NCI-H524 (cell line): ENCODE results near the gene IL1RL1.
"Not testable (repeated sequence)": the region's sequence is repeated elsewhere in the genome, so short reads cannot be mapped to it uniquely, and the experiment has no call there.

Experiments
- DNase-seq, 2 experiments: peaks; one replicate each; lab custom pipeline; 2025; lab: John Stamatoyannopoulos, UW

IL1RL1 gene

GRCh38 chr2:102291319-102292075, 19.9 kb upstream of the IL1RL1 start:
- DNase-seq = no peak

DNA sequence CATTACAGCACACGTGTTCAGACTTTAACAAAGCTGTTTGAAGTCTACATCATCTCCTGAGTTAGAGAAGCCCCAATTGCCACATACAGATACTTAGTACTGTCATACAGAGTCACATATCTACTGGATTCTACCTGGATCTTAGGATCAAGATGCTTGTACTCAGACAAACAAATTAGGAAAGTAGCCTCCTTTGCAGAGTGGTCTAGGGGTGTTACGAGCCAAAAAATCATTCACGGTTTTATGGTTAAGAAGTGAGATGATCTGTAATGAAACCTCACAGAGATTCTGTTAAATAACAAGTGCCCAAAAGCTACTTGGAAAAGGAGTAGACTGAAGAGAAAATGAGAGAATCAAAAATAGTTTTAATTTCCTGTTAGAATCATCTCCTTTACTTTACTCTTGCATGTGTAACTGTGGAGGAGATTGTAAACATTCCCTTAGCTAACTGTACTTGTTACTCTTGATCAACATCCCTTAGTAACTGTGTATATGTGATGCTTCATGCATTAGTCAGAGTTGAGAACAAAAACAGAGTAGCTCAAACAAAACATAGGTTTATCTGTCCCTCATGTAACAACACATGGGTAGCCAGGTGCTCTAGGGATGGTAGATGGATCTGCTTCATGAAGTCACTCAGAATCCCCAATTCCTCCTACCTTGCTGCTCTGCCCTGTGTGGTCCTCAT, 16.4 kb upstream of the IL1RL1 start:
- DNase-seq = no peak

DNA sequence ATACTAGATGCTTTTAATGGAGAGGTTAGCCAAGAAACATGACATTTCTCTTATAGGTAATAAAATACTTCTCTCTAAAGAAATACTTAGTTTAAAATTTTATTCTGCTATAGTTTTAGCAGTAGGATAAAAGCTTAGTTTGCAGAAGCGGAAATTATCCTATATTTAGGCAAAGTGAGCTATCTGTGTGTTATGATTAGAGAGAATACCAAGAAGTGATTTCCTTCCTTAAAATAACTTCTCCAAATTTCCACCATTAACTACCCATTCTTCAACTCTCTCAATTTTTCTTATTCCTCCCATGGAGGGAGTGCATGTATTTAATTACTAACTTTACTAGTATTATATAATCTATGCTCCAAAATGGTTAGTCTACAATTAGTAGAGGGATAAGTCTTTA, 15.8 kb upstream of the IL1RL1 start:
- DNase-seq = no peak

GRCh38 chr2:102296449-102296848, 14.9 kb upstream of the IL1RL1 start:
- DNase-seq = no peak

DNA sequence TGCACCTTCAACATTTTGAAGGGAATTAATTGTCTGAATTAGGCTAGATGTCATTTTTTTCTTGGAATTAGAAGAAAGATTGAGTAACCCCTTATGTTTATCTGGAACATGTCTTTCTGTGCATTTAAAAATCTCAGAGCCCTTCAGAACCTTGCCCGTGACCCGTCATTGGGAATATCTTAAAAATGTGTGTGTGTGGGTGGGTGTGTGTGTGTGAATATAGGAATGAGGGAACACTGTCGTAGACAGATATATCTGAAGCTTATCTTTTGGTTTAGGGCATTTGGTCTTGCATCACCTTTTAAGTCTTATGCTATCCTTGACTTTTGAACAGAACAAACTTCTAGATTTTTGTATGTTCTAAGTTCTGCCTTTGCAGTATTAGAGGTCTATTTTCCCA, 13.5 kb upstream of the IL1RL1 start:
- DNase-seq = no peak

GRCh38 chr2:102301867-102302362, 9.4 kb upstream of the IL1RL1 start:
- no peak for DNase-seq

DNA sequence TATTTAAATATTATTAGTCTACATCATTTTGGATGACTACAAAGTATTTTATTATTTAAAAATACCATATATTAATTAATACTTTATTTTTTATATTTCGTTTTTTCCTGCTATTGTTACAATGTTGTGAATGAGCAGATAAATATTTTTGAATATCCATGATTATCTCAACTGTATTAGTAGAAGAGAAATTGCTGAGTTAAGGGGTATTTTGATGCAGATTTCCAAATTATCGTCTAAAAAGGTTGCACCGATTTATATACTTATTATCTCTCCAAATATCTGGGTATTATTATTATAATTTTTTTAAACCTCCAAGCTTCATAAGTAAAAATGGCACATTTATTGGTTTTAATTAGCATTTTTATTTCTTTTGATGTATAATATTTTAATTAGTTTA, 8.9 kb upstream of the IL1RL1 start:
- no peak for DNase-seq

GRCh38 chr2:102303589-102303988, 7.8 kb upstream of the IL1RL1 start:
- no peak for DNase-seq

- no peak for DNase-seq
These were observed 7.1 kb upstream of the IL1RL1 start for GRCh38 chr2:102304268-102304667.

- DNase-seq = no peak
These were observed 6.4 kb upstream of the IL1RL1 start for GRCh38 chr2:102304711-102305611.

DNA sequence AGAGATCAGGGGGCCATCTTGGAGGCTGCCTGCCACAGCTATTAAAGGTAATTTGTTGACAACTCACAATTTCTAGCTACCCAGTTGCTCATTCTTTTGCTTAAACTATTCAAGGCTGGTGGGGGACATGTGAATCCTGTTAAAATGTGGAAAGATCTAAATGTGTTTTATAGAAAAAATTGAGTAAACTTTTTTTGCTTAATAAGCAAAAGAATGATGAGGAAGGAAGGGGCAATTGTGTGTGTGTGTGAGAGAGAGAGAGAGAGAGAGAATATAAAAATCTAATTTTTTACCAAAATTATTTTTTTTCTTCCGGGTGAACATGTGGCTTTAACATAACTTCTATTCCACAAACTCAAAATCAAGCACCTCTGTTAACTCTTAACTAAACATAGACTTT, 5.2 kb upstream of the IL1RL1 start:
- no peak for DNase-seq

- no peak for DNase-seq
These were observed 1.7 kb downstream of the IL1RL1 start for GRCh38 chr2:102313025-102313424.

DNA sequence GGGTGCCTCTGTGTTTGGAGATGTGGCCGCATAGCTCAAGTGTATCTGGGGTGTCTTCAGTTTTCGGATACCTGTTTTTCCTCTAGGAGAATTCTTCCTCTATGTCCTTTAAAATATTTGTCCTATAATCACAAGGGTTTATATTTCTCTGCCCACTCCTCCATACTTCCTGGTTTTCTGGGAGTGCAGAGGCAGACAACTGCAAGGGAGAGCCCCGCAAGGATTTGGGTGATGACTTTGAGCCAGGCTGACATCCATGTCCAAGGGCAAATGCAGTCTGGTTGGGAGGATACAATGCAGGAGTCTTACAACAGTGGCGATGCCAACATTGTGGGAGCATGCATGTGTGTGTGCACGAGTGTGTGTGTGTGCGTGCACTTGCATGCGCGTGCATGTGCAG, 2.1 kb downstream of the IL1RL1 start:
- no peak for DNase-seq

- no peak for DNase-seq
These were observed 2.6 kb downstream of the IL1RL1 start for GRCh38 chr2:102313950-102314349.

- no peak for DNase-seq
These were observed 4.6 kb downstream of the IL1RL1 start for GRCh38 chr2:102315921-102316320.

GRCh38 chr2:102317715-102318114, 6.4 kb downstream of the IL1RL1 start:
- no peak for DNase-seq

DNA sequence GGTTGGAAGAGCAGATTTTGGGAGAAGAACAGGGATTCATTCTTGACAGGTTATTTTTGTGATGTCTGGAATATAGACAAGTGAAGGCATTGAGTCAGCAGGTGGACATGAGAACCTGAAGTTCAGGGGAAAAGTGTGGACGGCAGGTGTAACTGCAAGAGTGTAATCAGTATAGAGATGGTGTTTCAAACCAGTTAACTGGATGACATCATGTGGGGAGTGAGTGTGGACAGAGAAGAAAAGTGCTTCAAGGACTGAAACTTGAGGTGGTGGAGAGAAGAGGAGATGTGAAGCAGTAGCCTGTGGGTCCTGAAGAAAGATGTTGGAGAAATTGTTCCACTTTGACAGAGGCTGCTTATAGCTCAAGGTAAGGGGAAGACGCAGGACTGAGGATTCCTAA, 7.1 kb downstream of the IL1RL1 start:
- DNase-seq = no peak

DNA sequence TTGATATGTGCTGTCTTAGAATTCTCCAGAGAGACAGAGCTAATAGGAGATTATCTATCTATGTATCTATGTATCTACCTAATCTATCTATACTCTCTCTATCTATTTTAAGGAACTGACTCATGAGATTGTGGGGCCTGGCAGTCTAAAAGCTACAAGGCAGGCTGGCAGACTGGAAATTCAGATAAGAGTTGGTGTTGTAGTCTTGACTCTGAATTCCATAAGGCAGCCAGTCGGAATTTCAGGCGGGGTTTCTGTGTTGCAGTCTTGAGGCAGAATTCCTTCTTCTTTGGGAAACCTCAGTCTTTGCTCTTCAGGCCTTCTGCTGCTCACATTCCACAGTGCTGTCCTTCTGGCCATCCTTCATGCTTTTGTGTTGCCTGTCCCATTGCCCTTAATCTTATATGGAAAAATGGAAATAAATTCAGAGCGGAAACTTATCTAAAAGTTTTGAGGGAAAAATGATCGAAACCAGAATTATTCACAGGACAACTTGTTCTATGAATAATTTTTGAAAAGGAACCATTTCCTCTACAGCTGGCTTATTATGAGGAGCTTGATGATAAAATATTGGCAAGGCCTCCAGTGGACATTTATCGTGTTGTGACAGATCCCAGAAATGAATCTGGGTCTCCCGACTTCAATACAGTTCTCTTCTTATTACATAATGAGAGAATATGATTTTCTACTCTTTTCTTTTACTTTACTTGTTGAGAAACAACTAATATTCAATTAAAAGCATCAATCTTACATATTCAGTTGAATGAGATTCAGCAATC, 10.8 kb downstream of the IL1RL1 start:
- DNase-seq = no peak

- not testable (repeated sequence) for DNase-seq
These were observed 13.6 kb downstream of the IL1RL1 start for GRCh38 chr2:102324914-102325313.

GRCh38 chr2:102331311-102331980, 20.1 kb downstream of the IL1RL1 start:
- DNase-seq = no peak

DNA sequence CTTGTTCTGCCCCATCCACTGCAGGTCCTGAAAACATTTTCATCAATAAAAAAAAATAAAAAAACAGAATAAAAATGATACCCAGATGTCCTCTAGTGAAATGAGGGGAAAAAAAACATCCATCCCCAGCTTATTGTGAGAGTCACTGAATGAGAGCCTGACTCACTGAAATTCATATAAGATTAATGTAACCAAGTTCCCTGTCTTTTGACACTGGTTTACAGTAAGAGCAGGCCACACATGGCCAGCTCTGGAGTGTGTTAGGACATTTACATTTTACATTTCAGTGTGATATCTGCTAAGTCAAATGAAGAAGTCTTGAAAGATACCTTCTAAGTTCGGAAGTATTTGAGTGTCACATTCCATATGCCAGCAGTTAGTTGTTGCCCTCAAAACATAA, 23.1 kb downstream of the IL1RL1 start:
- no peak for DNase-seq
